Sigmoid colon (tissue), 7 donors: ENCODE results near the gene REXO5. TPM values are rescaled to one million over a fixed set of nuclear protein-coding genes. Genes with fewer than 3 reads are reported as not detected.
"Not testable (repeated sequence)": the region's sequence is repeated elsewhere in the genome, so short reads cannot be mapped to it uniquely, and the experiment has no call there.

ENCODE experiments used
- DNase-seq: peaks from one replicate; pipeline ENCODE4 v3.0.0-alpha.2; 2019
- H3K27ac ChIP-seq, 4 donors: fragments of 200-600 bp; sonication (generic); one replicate each; pipeline ENCODE4 v1.5.1; 2016 to 2019; ENCODE audit warnings: mild to moderate bottlenecking in 1 of 4
- H3K27me3 ChIP-seq, 3 donors: fragments of 200-600 bp; sonication (generic); one replicate each; pipeline ENCODE4 v1.5.1; 2019; ENCODE audit warnings: mild to moderate bottlenecking in 1 of 3
- H3K36me3 ChIP-seq, 4 donors: fragments of 200-600 bp; sonication (generic); one replicate each; pipeline ENCODE4 v1.5.1; 2016 to 2019
- H3K4me1 ChIP-seq, 4 donors: fragments of 200-600 bp; sonication (generic); one replicate each; pipeline ENCODE4 v1.5.1; 2017 to 2019
- H3K4me3 ChIP-seq, 4 donors: fragments of 200-600 bp; sonication (generic); one replicate each; pipeline ENCODE4 v1.5.1; 2017 to 2019; ENCODE audit warnings: mild to moderate bottlenecking in 2 of 4, moderate library complexity in 1 of 4
- H3K9me3 ChIP-seq, 4 donors: fragments of 200-600 bp in 3 of 4; sonication (generic) in 3 of 4; one replicate each; pipeline versions ENCODE4 v1.5.1 to v1.6.1; 2013 to 2019
- CTCF ChIP-seq, 4 experiments: fragments of 450-650 bp in 3 of 4; fragments of 200-600 bp in 1 of 4; IDR thresholded peaks; one replicate each; pipeline ENCODE4 v1.5.1; 2016 to 2019; ENCODE audit warnings: antibody characterized with exemption in 4 of 4, mild to moderate bottlenecking in 3 of 4, moderate library complexity in 2 of 4
- EP300 ChIP-seq, 4 donors: sonication (generic); formaldehyde crosslinking; IDR thresholded peaks; one replicate each; pipeline ENCODE4 v1.6.1; 2017; ENCODE audit warnings: antibody characterized with exemption in 4 of 4
- POLR2A ChIP-seq, 2 donors: fragments of 450-650 bp; IDR thresholded peaks; one replicate each; pipeline ENCODE4 v1.6.1; 2016; ENCODE audit warnings: antibody characterized with exemption in 2 of 2, mild to moderate bottlenecking in 2 of 2, moderate library complexity in 2 of 2
- POLR2AphosphoS5 ChIP-seq, 4 donors: sonication (generic); formaldehyde crosslinking; IDR thresholded peaks; one replicate each; pipeline ENCODE4 v1.6.1; 2017; ENCODE audit warnings: antibody characterized with exemption in 4 of 4
- WGBS, 2 donors: extraction: QIAGEN DNeasy Blood & Tissue Kit; methylation state at CpG; one replicate each; pipeline ENCODE4 v1.1.7; 2013; 5-methylcytosine and 5-hydroxymethylcytosine counted together
- intact Hi-C: fragments of 100-400 bp; cut with DNase I; formaldehyde crosslinking; loops from one replicate; pipeline ENCODE4 v1.15.1; 2023
- polyA plus RNA-seq, 3 donors: library from polyadenylated mRNA; stranded (reverse); fragments of 200-250 nt; gene quantifications; one replicate each; pipeline ENCODE4 v1.2.3, GENCODE V29; 2013
- total RNA-seq, 4 donors: library from RNA; depleted of rRNA; stranded (reverse); fragments of >200 nt; gene quantifications; one replicate each; pipeline ENCODE4 v1.1.0, GENCODE V29; 2016
- donor health status: healthy with polysubstance abuse.
- donor health status: Bipolar disorder and iron deficiency.
- donor health status: healthy.

The REXO5 gene
- total and polyA plus RNA-seq, 7 donors: 1.2 to 7.5 (median 2.9) TPM

GRCh38 chr16:20859699-20860098, 53.4 kb downstream of the REXO5 start:
- DNase-seq: no peak
- Histone ChIP-seq H3K27me3 (no peaks in the 10 kb centered on the region), H3K36me3 (peaks cover 2 to 41% (median 15%) of the 10 kb centered on the region in 4 donors), H3K27ac (peak overlapping the region in 1 of 4 donors; percentile 1), H3K4me3 (no peak overlapping the region), H3K4me1 (peaks cover 0 to 40% (median 24%) of the 10 kb centered on the region in 4 donors), H3K9me3 (no peaks in the 10 kb centered on the region)
- WGBS, 2 donors: 87 to 88% methylated on average over 4 of the region's 4 CpGs
- intact Hi-C loops: no loop called here
- no peak for TF ChIP-seq EP300 (IDR thresholded peaks at IDR 0.05)
- TF ChIP-seq POLR2A (IDR thresholded peaks at IDR 0.05): no peak
- TF ChIP-seq CTCF (IDR thresholded peaks at IDR 0.05): no peak
- no peak for TF ChIP-seq POLR2AphosphoS5 (IDR thresholded peaks at IDR 0.05)

- TF ChIP-seq CTCF (IDR thresholded peaks at IDR 0.05): no peak
- TF ChIP-seq POLR2A (IDR thresholded peaks at IDR 0.05): no peak
- WGBS, 2 donors: 92% methylated on average over 4 of the region's 4 CpGs
- no peak overlapping the region for H3K4me3 ChIP-seq
- no peaks in the 10 kb centered on the region for H3K27me3 ChIP-seq
- H3K27ac ChIP-seq: peak overlapping the region in 1 of 4 donors; percentile 1
- DNase-seq: no peak
- H3K36me3 ChIP-seq: peaks cover 2 to 34% (median 13%) of the 10 kb centered on the region in 4 donors
- no peaks in the 10 kb centered on the region for H3K9me3 ChIP-seq
- peaks cover 0 to 43% (median 28%) of the 10 kb centered on the region in 4 donors for H3K4me1 ChIP-seq
- intact Hi-C loops: no loop called here
Observed at GRCh38 chr16:20860361-20860760, 54.0 kb downstream of the REXO5 start.

- WGBS, 2 donors: 91 to 97% methylated on average over 4 of the region's 4 CpGs
- peaks cover 0 to 49% (median 31%) of the 10 kb centered on the region in 4 donors for H3K4me1 ChIP-seq
Observed at GRCh38 chr16:20860995-20861394, 54.7 kb downstream of the REXO5 start.

GRCh38 chr16:20862162-20862960, 56.0 kb downstream of the REXO5 start:
- TF ChIP-seq POLR2AphosphoS5 (IDR thresholded peaks at IDR 0.05): no peak
- no peak for TF ChIP-seq POLR2A (IDR thresholded peaks at IDR 0.05)
- TF ChIP-seq CTCF (IDR thresholded peaks at IDR 0.05): no peak
- TF ChIP-seq EP300 (IDR thresholded peaks at IDR 0.05): no peak
- H3K36me3 ChIP-seq: peaks cover 2 to 34% (median 11%) of the 10 kb centered on the region in 4 donors
- intact Hi-C loops: no loop called here
- DNase-seq: no peak
- H3K4me3 ChIP-seq: no peak overlapping the region
- peaks cover 0 to 63% (median 44%) of the 10 kb centered on the region in 4 donors for H3K4me1 ChIP-seq
- no peaks in the 10 kb centered on the region for H3K27me3 ChIP-seq
- no peaks in the 10 kb centered on the region for H3K9me3 ChIP-seq
- WGBS, 2 donors: 97% methylated on average over 21 of the region's 21 CpGs
- no peak overlapping the region for H3K27ac ChIP-seq

More at GRCh38 chr16:20860995-20861394, 54.7 kb downstream of the REXO5 start:
- intact Hi-C loops, H3K27ac ChIP-seq, H3K4me3 ChIP-seq, H3K9me3 ChIP-seq, DNase-seq, H3K27me3 ChIP-seq: not testable (repeated sequence)
- H3K36me3 ChIP-seq: peaks cover 2 to 34% (median 11%) of the 10 kb centered on the region in 4 donors

DNA sequence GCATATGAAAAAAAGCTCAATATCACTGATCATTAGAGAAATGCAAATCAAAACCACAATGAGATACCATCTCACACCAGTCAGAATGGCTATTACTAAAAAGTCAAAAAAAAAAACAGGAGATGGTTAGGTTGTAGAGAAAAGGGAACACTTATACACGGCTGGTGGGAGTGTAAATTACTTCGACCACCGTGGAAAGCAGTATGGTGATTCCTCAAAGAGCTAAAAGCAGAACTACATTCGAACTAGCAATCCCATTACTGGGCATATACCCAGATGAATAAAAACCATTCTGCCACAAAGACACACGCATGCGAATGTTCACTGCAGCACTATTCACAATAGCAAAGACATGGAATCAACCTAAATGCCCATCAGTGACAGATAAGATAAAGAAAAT, 58.0 kb downstream of the REXO5 start:
- Histone ChIP-seq H3K27ac (peak overlapping the region in 3 of 4 donors; percentile 74 to 82 (median 76)), H3K4me1 (peaks cover 0 to 80% (median 64%) of the 10 kb centered on the region in 4 donors), H3K36me3 (peaks cover 2 to 30% (median 11%) of the 10 kb centered on the region in 4 donors)
- DNase-seq, H3K9me3 ChIP-seq, H3K27me3 ChIP-seq, H3K4me3 ChIP-seq, intact Hi-C loops: not testable (repeated sequence)
- 89 to 97% methylated on average over 6 of the region's 6 CpGs for WGBS, 2 donors
